Keratinocyte (primary cell): ENCODE data around the gene OLR1.

Experiments
- EZH2 ChIP-seq: IDR thresholded peaks from one replicate; pipeline ENCODE4 v1.6.1; 2012; ENCODE audit warnings: inconsistent platforms, mild to moderate bottlenecking, low read length, moderate library complexity
- TF ChIP-seq, protein P1 (sequence below), 3 experiments: IDR thresholded peaks in 1 of 3; conservative IDR thresholded peaks in 1 of 3; optimal IDR thresholded peaks in 1 of 3; 2 replicates in 2 of 3; 3 replicates in 1 of 3; pipeline versions ENCODE3 to v1.5.1; 2011; ENCODE audit warnings: low read length in 3 of 3, mild to moderate bottlenecking in 3 of 3, moderate library complexity in 2 of 3, control low read depth in 1 of 3, inconsistent platforms in 1 of 3; ENCODE audit not compliant: insufficient read depth in 2 of 3; ENCODE audit errors: extremely low read depth in 1 of 3

- TF ChIP-seq, protein P1, sequence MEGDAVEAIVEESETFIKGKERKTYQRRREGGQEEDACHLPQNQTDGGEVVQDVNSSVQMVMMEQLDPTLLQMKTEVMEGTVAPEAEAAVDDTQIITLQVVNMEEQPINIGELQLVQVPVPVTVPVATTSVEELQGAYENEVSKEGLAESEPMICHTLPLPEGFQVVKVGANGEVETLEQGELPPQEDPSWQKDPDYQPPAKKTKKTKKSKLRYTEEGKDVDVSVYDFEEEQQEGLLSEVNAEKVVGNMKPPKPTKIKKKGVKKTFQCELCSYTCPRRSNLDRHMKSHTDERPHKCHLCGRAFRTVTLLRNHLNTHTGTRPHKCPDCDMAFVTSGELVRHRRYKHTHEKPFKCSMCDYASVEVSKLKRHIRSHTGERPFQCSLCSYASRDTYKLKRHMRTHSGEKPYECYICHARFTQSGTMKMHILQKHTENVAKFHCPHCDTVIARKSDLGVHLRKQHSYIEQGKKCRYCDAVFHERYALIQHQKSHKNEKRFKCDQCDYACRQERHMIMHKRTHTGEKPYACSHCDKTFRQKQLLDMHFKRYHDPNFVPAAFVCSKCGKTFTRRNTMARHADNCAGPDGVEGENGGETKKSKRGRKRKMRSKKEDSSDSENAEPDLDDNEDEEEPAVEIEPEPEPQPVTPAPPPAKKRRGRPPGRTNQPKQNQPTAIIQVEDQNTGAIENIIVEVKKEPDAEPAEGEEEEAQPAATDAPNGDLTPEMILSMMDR (optimal IDR thresholded peaks at IDR 0.05 in 1 of 3, IDR thresholded peaks at IDR 0.05 in 1 of 3, conservative IDR thresholded peaks at IDR 0.05 in 1 of 3; ENCODE audit: extremely low read depth in 1 of 3, insufficient read depth in 2 of 3, low read length in 3 of 3), result no peak
- TF ChIP-seq EZH2, result no peak
Observed at GRCh38 chr12:10186299-10186698, 14.4 kb upstream of the OLR1 start.
